Kidney (tissue), 14 donors: Measurements from ENCODE around the gene IL17RB. TPM values are rescaled to one million over a fixed set of nuclear protein-coding genes. Genes with fewer than 3 reads are reported as not detected.
A peak's percentile ranks its signal among the peaks of the same experiment; 100 is the strongest.

Source experiments
- DNase-seq, 5 donors: peaks; one replicate each; pipeline ENCODE4 v3.0.0-alpha.2; 2013 to 2020
- FAIRE-seq: peaks from 2 replicates; lab custom pipeline; 2012; peaks lifted over from hg19 to GRCh38; lab: Jason Lieb, UNC
- H3K27ac ChIP-seq, 2 donors: one replicate each; pipeline ENCODE4 v1.7.0; 2013; ENCODE audit warnings: low read depth in 2 of 2, low read length in 2 of 2, inconsistent platforms in 1 of 2
- H3K27me3 ChIP-seq: one replicate; pipeline ENCODE4 v1.7.1; 2013; ENCODE audit warnings: low read length, inconsistent platforms; ENCODE audit not compliant: control insufficient read depth, insufficient read depth
- H3K36me3 ChIP-seq, 3 donors: one replicate each; pipeline versions ENCODE4 v1.7.0 to v1.7.1; 2013; ENCODE audit warnings: low read length in 3 of 3, control low read depth in 1 of 3, inconsistent platforms in 1 of 3; ENCODE audit not compliant: insufficient read depth in 3 of 3, control insufficient read depth in 2 of 3
- H3K4me1 ChIP-seq, 3 donors: one replicate each; pipeline versions ENCODE4 v1.7.0 to v1.7.1; 2013; ENCODE audit warnings: low read length in 3 of 3, inconsistent platforms in 1 of 3, low read depth in 1 of 3; ENCODE audit not compliant: control insufficient read depth in 2 of 3, insufficient read depth in 2 of 3
- H3K4me3 ChIP-seq, 3 donors: one replicate each; pipeline versions ENCODE4 v1.7.0 to v1.8.1; 2013; ENCODE audit warnings: low read length in 3 of 3, control low read depth in 1 of 3, inconsistent platforms in 1 of 3
- H3K9ac ChIP-seq, 3 donors: one replicate each; pipeline versions ENCODE4 v1.7.0 to v1.7.1; 2013; ENCODE audit warnings: low read length in 3 of 3, control low read depth in 1 of 3, inconsistent platforms in 1 of 3
- H3K9me3 ChIP-seq, 3 donors: one replicate each; pipeline versions ENCODE4 v1.7.0 to v1.7.1; 2013; ENCODE audit warnings: low read length in 3 of 3, control low read depth in 1 of 3, inconsistent platforms in 1 of 3; ENCODE audit not compliant: control insufficient read depth in 2 of 3, insufficient read depth in 1 of 3
- CTCF ChIP-seq: IDR thresholded peaks from 3 replicates; pipeline ENCODE4 v1.5.1; 2012; ENCODE audit warnings: mild to moderate bottlenecking, moderate library complexity, borderline replicate concordance; ENCODE audit not compliant: insufficient read depth; ENCODE audit errors: extremely low read depth
- intact Hi-C: fragments of 100-400 bp; cut with DNase I; formaldehyde crosslinking; loops from one replicate; pipeline ENCODE4 v1.11.1; 2022
- polyA plus RNA-seq: library from polyadenylated mRNA; stranded (reverse); fragments of 350-450 nt; fragmentation: Illumina TruSeq; extraction: RNeasy Lipid Tissue Mini Kit (QIAGEN cat#74804); gene quantifications from one replicate; pipeline ENCODE4 v1.2.3, GENCODE V29; 2014; ENCODE audit warnings: low read depth, low replicate concordance; ENCODE audit not compliant: insufficient read depth
- total RNA-seq: library from RNA; stranded (reverse); fragmentation: NEBNext Ultra II Directional; extraction: Animal tissue kit (Norgen Biotek cat#: 25700); gene quantifications from one replicate; pipeline ENCODE4 v1.2.1, GENCODE V29; 2021
- donor health status: control.
- donor health status: control.
- donor health status: control.
- donor health status: control.
- donor health status: control.
- donor health status: DM: yes; HTN: yes; CAD: no.
- donor health status: Normal renal cell carcinoma (clear cell type).

The IL17RB gene
- total and polyA plus RNA-seq, 2 donors from 2014 or later = 27.7 to 87.4 TPM

GRCh38 chr3:53811143-53811927 is 35.0 kb upstream of the IL17RB start:
- TF ChIP-seq CTCF = no peak
- no peaks in the 10 kb centered on the region for H3K9me3 ChIP-seq
- intact Hi-C loops = no loop called here
- H3K9ac ChIP-seq = no peak overlapping the region
- H3K36me3 ChIP-seq = peaks cover 0 to 3% (median 2%) of the 10 kb centered on the region in 3 donors
- DNase-seq = peak in 1 of 5 donors; percentile 53
- H3K27me3 ChIP-seq = no peaks in the 10 kb centered on the region
- H3K4me1 ChIP-seq = peaks cover 0 to 13% (median 10%) of the 10 kb centered on the region in 3 donors
- no peak for FAIRE-seq
- no peak overlapping the region for H3K4me3 ChIP-seq
- H3K27ac ChIP-seq = no peak overlapping the region

GRCh38 chr3:53812434-53812833 is 33.9 kb upstream of the IL17RB start:
- FAIRE-seq (no peak), DNase-seq (no peak)
- H3K36me3 ChIP-seq = peaks cover 0 to 7% (median 6%) of the 10 kb centered on the region in 3 donors
- no peak overlapping the region for H3K9ac ChIP-seq
- TF ChIP-seq CTCF = no peak
- intact Hi-C loops = no loop called here
- no peaks in the 10 kb centered on the region for H3K27me3 ChIP-seq
- H3K27ac ChIP-seq = no peak overlapping the region
- H3K4me1 ChIP-seq = peaks cover 0 to 5% (median under 1%) of the 10 kb centered on the region in 3 donors
- H3K9me3 ChIP-seq = no peaks in the 10 kb centered on the region
- H3K4me3 ChIP-seq = no peak overlapping the region

GRCh38 chr3:53813229-53813628 is 33.1 kb upstream of the IL17RB start:
- no peak for DNase-seq
- H3K4me3 ChIP-seq = no peak overlapping the region
- no peaks in the 10 kb centered on the region for H3K4me1 ChIP-seq
- H3K9me3 ChIP-seq = no peaks in the 10 kb centered on the region
- TF ChIP-seq CTCF = no peak
- H3K9ac ChIP-seq = no peak overlapping the region
- intact Hi-C loops = no loop called here
- no peak overlapping the region for H3K27ac ChIP-seq
- H3K27me3 ChIP-seq = no peaks in the 10 kb centered on the region
- FAIRE-seq = no peak
- peaks cover 0 to 14% (median 9%) of the 10 kb centered on the region in 3 donors for H3K36me3 ChIP-seq
